Parathyroid adenoma (tissue), 2 donors: ENCODE data around the gene ANKFY1.

Experiments used
- H2AFZ ChIP-seq: fragments of 300-600 bp; sonication (generic); one replicate; pipeline ENCODE4 v1.7.0; 2017; ENCODE audit warnings: antibody characterized with exemption, mild to moderate bottlenecking
- H3K27ac ChIP-seq: fragments of 300-600 bp; sonication (generic); one replicate; pipeline ENCODE4 v1.7.0; 2017
- H3K27me3 ChIP-seq: fragments of 300-600 bp; sonication (generic); one replicate; pipeline ENCODE4 v1.7.0; 2017; ENCODE audit warnings: low read length; ENCODE audit not compliant: control insufficient read depth, insufficient read depth
- H3K36me3 ChIP-seq: fragments of 300-600 bp; sonication (generic); one replicate; pipeline ENCODE4 v1.7.0; 2017; ENCODE audit warnings: low read length; ENCODE audit not compliant: control insufficient read depth, insufficient read depth
- H3K4me1 ChIP-seq: fragments of 300-600 bp; sonication (generic); one replicate; pipeline ENCODE4 v1.7.0; 2017; ENCODE audit warnings: control low read depth
- H3K4me2 ChIP-seq: fragments of 300-600 bp; sonication (generic); one replicate; pipeline ENCODE4 v1.7.0; 2017; ENCODE audit warnings: low read length
- H3K4me3 ChIP-seq: fragments of 300-600 bp; sonication (generic); one replicate; pipeline ENCODE4 v1.7.0; 2017; ENCODE audit warnings: low read depth, low read length
- H3K79me2 ChIP-seq: fragments of 300-600 bp; sonication (generic); one replicate; pipeline ENCODE4 v1.7.0; 2017; ENCODE audit warnings: control low read depth
- H3K9ac ChIP-seq: fragments of 300-600 bp; sonication (generic); one replicate; pipeline ENCODE4 v1.7.0; 2017; ENCODE audit warnings: mild to moderate bottlenecking
- H3K9me3 ChIP-seq: fragments of 300-600 bp; sonication (generic); one replicate; pipeline ENCODE4 v1.7.0; 2017; ENCODE audit warnings: low read length; ENCODE audit not compliant: control insufficient read depth
- CTCF ChIP-seq: fragments of 300-600 bp; sonication (generic); IDR thresholded peaks from one replicate; pipeline ENCODE4 v1.7.0; 2017; ENCODE audit warnings: antibody characterized with exemption, mild to moderate bottlenecking
- donor health status: primary hyperparathyroidism.

The ANKFY1 gene

GRCh38 chr17:4263282-4264215 is at the start of gene ANKFY1:
Gene ANKFY1, minus strand, starts transcription at chr17:4263979. Its CDS starts 38 bp downstream, at chr17:4263941.
- H3K4me3 ChIP-seq = peak within 1 kb of the TSS; percentile 95
- peak within 1 kb of the TSS; percentile 87 for H2AFZ ChIP-seq
- no peaks in the 10 kb centered on the region for H3K9me3 ChIP-seq
- H3K27me3 ChIP-seq = no peaks in the 10 kb centered on the region
- peaks cover 5% of the 10 kb centered on the region for H3K4me1 ChIP-seq
- peaks cover 20% of the 10 kb centered on the region for H3K79me2 ChIP-seq
- no peaks in the 10 kb centered on the region for H3K36me3 ChIP-seq
- no peak for TF ChIP-seq CTCF
- peak within 1 kb of the TSS; percentile 93 for H3K4me2 ChIP-seq
- H3K9ac ChIP-seq = peak within 1 kb of the TSS; percentile 89
- H3K27ac ChIP-seq = peak within 1 kb of the TSS; percentile 65

GRCh38 chr17:4310354-4311060 is 46.7 kb upstream of the ANKFY1 start:
- H3K4me3 ChIP-seq = no peak overlapping the region
- TF ChIP-seq CTCF = no peak
- H2AFZ ChIP-seq = no peak overlapping the region
- no peaks in the 10 kb centered on the region for H3K27me3 ChIP-seq
- no peak overlapping the region for H3K27ac ChIP-seq
- H3K4me1 ChIP-seq = peaks cover 21% of the 10 kb centered on the region
- H3K9ac ChIP-seq = no peak overlapping the region
- peak overlapping the region; percentile 36 for H3K4me2 ChIP-seq
- H3K79me2 ChIP-seq = peaks cover 31% of the 10 kb centered on the region
- no peaks in the 10 kb centered on the region for H3K36me3 ChIP-seq
- no peaks in the 10 kb centered on the region for H3K9me3 ChIP-seq

- Histone ChIP-seq H3K4me1 (peaks cover 21% of the 10 kb centered on the region), H2AFZ (no peak overlapping the region), H3K27me3 (no peaks in the 10 kb centered on the region), H3K4me2 (peak overlapping the region; percentile 36), H3K27ac (no peak overlapping the region), H3K36me3 (no peaks in the 10 kb centered on the region), H3K9me3 (no peaks in the 10 kb centered on the region), H3K4me3 (no peak overlapping the region), H3K9ac (no peak overlapping the region), H3K79me2 (peaks cover 31% of the 10 kb centered on the region)
- TF ChIP-seq CTCF = no peak
Measured at GRCh38 chr17:4309897-4310296, 46.1 kb upstream of the ANKFY1 start.

- Histone ChIP-seq H3K27me3 (no peaks in the 10 kb centered on the region), H3K36me3 (no peaks in the 10 kb centered on the region), H3K9me3 (no peaks in the 10 kb centered on the region), H3K79me2 (peaks cover 25% of the 10 kb centered on the region), H3K27ac (no peak overlapping the region), H3K4me1 (peaks cover 11% of the 10 kb centered on the region), H3K9ac (no peak overlapping the region), H3K4me2 (no peak overlapping the region), H2AFZ (no peak overlapping the region), H3K4me3 (no peak overlapping the region)
- TF ChIP-seq CTCF = no peak
Measured at GRCh38 chr17:4307179-4307930, 43.6 kb upstream of the ANKFY1 start.
